GM18870 (cell line): ENCODE data around the gene FBXL15.

ENCODE experiments used
- ATAC-seq: cut with Tn5 transposase; IDR thresholded peaks from one replicate; pipeline ENCODE4 v1.9.1; 2021; ENCODE audit warnings: moderate library complexity; ENCODE audit not compliant: unreplicated experiment

Gene FBXL15

GRCh38 chr10:102420714-102421506 lies at the start of gene FBXL15:
TSS of gene FBXL15 (plus strand) at chr10:102420836. CDS start at chr10:102421130, 294 bp downstream.
- peak; percentile 67 for ATAC-seq

- ATAC-seq: no peak
Observed at GRCh38 chr10:102371295-102371694, 49.3 kb upstream of the FBXL15 start.

GRCh38 chr10:102375250-102375649 lies 45.4 kb upstream of the FBXL15 start:
- ATAC-seq: no peak

- no peak for ATAC-seq
Observed at GRCh38 chr10:102375867-102376266, 44.8 kb upstream of the FBXL15 start.

- ATAC-seq: no peak
Observed at GRCh38 chr10:102376901-102377300, 43.7 kb upstream of the FBXL15 start.

- no peak for ATAC-seq
Observed at GRCh38 chr10:102379383-102379782, 41.3 kb upstream of the FBXL15 start.

- no peak for ATAC-seq
Observed at GRCh38 chr10:102381983-102382382, 38.7 kb upstream of the FBXL15 start.

GRCh38 chr10:102382871-102383270 lies 37.8 kb upstream of the FBXL15 start:
- ATAC-seq: no peak

GRCh38 chr10:102384053-102384452 lies 36.6 kb upstream of the FBXL15 start:
- no peak for ATAC-seq

- no peak for ATAC-seq
Observed at GRCh38 chr10:102384606-102385429, 35.8 kb upstream of the FBXL15 start.

- ATAC-seq: no peak
Observed at GRCh38 chr10:102389894-102390293, 30.7 kb upstream of the FBXL15 start.

GRCh38 chr10:102392306-102392705 lies 28.3 kb upstream of the FBXL15 start:
- no peak for ATAC-seq

- no peak for ATAC-seq
Observed at GRCh38 chr10:102393411-102394078, 27.1 kb upstream of the FBXL15 start.

- peak; percentile 82 for ATAC-seq
Observed at GRCh38 chr10:102394079-102394800, 26.4 kb upstream of the FBXL15 start.

GRCh38 chr10:102394801-102395399 lies 25.7 kb upstream of the FBXL15 start:
- ATAC-seq: peak; percentile 2

- no peak for ATAC-seq
Observed at GRCh38 chr10:102395400-102396316, 25.0 kb upstream of the FBXL15 start, which contains the start of gene NFKB2. TSS of gene NFKB2 (plus strand) at chr10:102395705. CDS start at chr10:102395960, 255 bp downstream.

GRCh38 chr10:102396317-102396650 lies 24.4 kb upstream of the FBXL15 start:
- ATAC-seq: no peak

GRCh38 chr10:102396730-102397151 lies 23.9 kb upstream of the FBXL15 start:
- ATAC-seq: no peak
